Measurements from ENCODE around the gene GNPAT. TPM values are rescaled to one million over a fixed set of nuclear protein-coding genes. Genes with fewer than 3 reads are reported as not detected.
"Not testable (repeated sequence)": the region's sequence is repeated elsewhere in the genome, so short reads cannot be mapped to it uniquely, and the experiment has no call there.

The GNPAT gene
- total RNA-seq, 2 donors from 2014 or later: 30.8 to 53.2 TPM

- Histone ChIP-seq H3K27ac (no peak overlapping the region), H3K9me3 (no peaks in the 10 kb centered on the region), H3K27me3 (no peaks in the 10 kb centered on the region), H3K4me1 (peaks cover 0 to 7% of the 10 kb centered on the region in 2 donors), H3K36me3 (no peaks in the 10 kb centered on the region), H3K4me3 (no peak overlapping the region)
- no peak for TF ChIP-seq CTCF (IDR thresholded peaks at IDR 0.05)
- no peak for DNase-seq (ENCODE audit: low spot score)
Observed at GRCh38 chr1:231209531-231209930, 31.5 kb upstream of the GNPAT start.

GRCh38 chr1:231210126-231210525 lies 30.9 kb upstream of the GNPAT start:
- no peak overlapping the region for H3K4me3 ChIP-seq

GRCh38 chr1:231211005-231211857 lies 29.8 kb upstream of the GNPAT start:
- H3K4me1 ChIP-seq: peaks cover 0 to 7% of the 10 kb centered on the region in 2 donors
- no peaks in the 10 kb centered on the region for H3K36me3 ChIP-seq
- no peaks in the 10 kb centered on the region for H3K27me3 ChIP-seq
- no peak overlapping the region for H3K27ac ChIP-seq
- peak overlapping the region; percentile 14 to 35 for H3K4me3 ChIP-seq
- TF ChIP-seq CTCF (IDR thresholded peaks at IDR 0.05): peak; percentile 68 to 90
- peak; percentile 73 for DNase-seq (ENCODE audit: low spot score)
- no peaks in the 10 kb centered on the region for H3K9me3 ChIP-seq

More at GRCh38 chr1:231210126-231210525, 30.9 kb upstream of the GNPAT start:
- DNase-seq (ENCODE audit: low spot score): no peak
- no peaks in the 10 kb centered on the region for H3K27me3 ChIP-seq
- no peaks in the 10 kb centered on the region for H3K9me3 ChIP-seq
- TF ChIP-seq CTCF (IDR thresholded peaks at IDR 0.05): no peak
- H3K27ac ChIP-seq: no peak overlapping the region
- peaks cover 0 to 7% of the 10 kb centered on the region in 2 donors for H3K4me1 ChIP-seq
- no peaks in the 10 kb centered on the region for H3K36me3 ChIP-seq

GRCh38 chr1:231212301-231212700 lies 28.7 kb upstream of the GNPAT start:
- H3K9me3 ChIP-seq; DNase-seq (ENCODE audit: low spot score); H3K4me3 ChIP-seq: not testable (repeated sequence)

GRCh38 chr1:231213831-231214573 lies 27.0 kb upstream of the GNPAT start:
- DNase-seq (ENCODE audit: low spot score): no peak
- Histone ChIP-seq H3K27ac (no peak overlapping the region), H3K36me3 (no peaks in the 10 kb centered on the region), H3K4me3 (no peak overlapping the region), H3K27me3 (no peaks in the 10 kb centered on the region), H3K4me1 (peaks cover 0 to 7% of the 10 kb centered on the region in 2 donors), H3K9me3 (no peaks in the 10 kb centered on the region)
- TF ChIP-seq CTCF (IDR thresholded peaks at IDR 0.05): no peak

More at GRCh38 chr1:231212301-231212700, 28.7 kb upstream of the GNPAT start:
- not testable (repeated sequence) for H3K36me3 ChIP-seq, H3K4me1 ChIP-seq, H3K27ac ChIP-seq, H3K27me3 ChIP-seq

Data from right atrium auricular region (tissue), 2 donors.